HG02571 (cell line): ENCODE measurements around the gene PIR.

Experiments
- ATAC-seq: cut with Tn5 transposase; IDR thresholded peaks from one replicate; pipeline ENCODE4 v1.9.1; 2021; ENCODE audit warnings: mild to moderate bottlenecking, moderate library complexity; ENCODE audit not compliant: unreplicated experiment

PIR gene

DNA sequence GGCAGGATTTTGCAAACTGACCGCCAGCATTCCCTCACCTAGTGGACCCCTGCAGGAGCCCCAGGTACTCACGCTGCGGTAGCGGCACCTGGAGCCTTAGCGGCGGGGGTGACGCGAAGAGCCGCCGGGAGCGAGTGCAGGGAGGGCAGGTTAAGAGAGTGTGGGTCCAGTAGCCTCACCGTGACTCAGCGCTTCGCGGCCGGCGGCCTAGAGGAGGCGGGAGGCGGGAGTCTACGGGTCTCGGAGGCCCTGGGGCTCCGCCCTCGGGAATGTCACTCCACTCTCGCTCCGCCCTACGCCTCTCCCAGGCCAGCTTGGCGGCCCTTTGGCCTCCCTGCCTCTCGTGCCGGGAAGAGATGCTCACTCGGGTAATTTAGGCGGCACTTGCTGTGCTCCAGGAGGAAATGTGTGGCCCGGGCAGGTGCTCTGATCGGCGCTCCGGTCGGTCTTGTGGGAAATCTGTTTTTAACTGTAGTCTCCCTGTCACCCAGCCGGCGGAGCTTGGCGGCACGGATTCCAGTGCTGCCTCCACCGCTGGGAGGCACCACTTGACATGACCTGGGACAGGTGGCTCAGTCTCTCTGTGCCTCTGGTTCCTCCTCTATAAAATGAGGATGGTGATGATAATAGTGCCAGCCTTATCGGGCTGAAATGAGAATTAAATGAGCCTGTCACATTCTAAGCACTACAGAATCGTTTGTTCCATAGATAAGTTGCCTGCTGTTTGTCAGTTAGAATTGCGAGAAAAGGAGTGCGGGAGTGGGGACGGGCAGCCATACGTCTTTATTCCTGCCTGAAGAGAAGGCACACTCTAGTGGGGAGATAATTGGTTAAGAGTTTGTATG lies at the start of gene PIR:
TSS of gene PIR (minus strand) at position 216 of the 845 bp plus-strand sequence. CDS start 2,076 bp downstream, outside the sequence.
- ATAC-seq = peak; percentile 96

DNA sequence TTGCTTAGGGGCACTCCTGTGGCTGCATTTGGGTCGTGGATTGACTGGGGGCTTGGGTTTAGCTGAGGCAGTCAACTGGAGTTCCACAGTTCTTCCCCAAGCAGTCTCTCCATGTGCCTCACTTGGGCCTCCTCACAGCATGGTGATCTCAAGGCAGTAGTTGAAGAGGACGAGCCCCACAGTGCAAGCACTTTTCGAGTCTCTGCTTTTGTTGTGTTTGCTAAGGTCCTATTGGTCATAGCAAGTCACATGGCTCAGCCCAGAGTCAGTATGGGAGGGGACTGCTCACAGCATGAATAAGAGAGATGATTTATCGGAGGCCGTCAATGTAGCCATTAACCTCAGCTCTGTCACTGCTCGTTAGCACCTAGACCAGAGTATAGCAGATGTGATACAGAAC lies 37.2 kb upstream of the PIR start:
- ATAC-seq = no peak

DNA sequence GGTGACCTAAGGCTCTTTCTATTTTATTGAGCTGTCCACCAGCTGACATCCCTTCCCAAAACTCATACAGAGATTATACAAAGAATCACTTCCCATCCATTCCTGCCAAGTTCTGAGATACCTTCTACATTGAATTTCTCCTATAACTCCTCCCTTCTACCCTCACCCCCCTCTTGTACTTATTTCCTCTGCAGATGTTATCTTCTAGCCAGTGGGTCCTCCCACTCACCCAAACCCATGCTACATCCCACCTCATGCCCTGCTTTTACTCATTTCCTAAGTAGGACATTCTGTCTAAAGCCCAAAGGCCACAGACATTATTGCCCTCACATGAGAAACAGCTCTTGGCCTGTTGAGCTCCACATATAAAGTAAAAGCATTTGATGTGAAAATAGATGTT lies 36.0 kb upstream of the PIR start:
- ATAC-seq = no peak

DNA sequence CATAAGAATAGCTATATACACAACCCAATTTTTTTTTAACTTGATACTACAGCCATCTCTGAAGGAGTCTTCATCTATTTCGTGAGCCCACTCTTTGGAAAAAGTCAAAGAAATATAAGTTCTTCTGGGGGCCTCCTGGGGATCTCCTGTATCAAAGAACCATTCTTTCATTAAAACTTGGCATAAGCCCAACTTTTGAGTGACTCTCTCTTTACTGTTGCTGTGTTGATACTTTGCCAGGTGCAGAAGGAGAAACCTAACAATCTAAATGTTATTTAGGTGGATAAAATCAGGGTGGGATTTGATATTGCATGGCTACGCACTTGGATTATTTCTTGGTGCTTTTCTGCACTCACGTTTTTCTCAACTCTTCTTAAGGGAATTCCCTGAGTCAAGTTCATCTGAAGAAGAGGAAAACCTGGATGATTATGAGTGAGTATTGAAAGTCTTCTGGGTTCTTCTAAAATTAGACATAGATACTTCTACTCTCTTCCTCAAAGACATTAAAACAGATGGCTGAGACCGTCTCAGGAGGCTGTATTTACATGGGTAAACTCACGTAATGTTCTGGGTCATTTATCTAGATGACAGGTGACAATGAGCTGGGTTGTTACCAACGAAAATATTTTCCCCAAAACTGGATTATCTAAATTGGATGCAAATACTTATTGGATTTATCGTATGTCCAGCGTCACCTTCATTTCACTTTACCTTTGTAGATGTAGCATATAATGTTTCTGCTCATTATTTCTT lies 32.7 kb upstream of the PIR start:
- ATAC-seq = no peak

DNA sequence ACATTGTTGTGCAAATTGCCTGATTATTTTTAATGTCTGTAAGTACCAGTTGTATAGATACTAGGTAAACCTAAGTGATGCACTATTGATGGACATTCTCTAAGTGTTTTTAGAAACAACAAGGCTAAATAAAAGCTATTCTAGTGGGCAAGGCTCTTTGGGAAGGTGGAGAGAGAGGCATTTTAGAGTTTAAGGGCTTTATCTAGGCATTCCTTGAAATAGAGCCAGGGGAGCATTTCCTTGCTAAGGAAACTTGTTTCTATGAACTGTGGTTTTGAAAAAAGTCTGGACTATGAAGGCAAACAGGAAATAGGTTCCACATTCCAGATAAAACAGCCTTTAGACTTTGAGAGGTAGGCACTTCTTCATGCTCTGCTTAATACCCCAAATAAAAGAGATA lies 31.3 kb upstream of the PIR start:
- ATAC-seq = no peak

DNA sequence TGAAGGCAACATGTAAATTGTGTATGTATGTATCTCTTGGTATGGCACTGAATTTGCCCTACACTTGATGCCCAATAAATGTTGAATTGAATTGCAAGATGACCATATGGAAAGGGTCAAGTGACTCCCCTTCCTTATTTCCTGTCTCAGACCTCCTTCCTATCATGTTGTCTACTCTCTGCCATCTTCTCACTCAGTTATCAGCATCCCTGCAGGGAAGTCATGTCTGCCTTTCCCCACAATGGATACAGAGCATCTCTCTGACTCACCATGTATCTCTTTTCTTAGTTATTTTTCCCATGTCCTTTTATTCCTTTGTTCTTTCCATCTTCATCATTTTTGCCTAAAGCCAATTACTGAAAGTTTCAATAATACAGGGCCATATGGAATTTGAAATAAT lies 30.0 kb upstream of the PIR start:
- no peak for ATAC-seq

DNA sequence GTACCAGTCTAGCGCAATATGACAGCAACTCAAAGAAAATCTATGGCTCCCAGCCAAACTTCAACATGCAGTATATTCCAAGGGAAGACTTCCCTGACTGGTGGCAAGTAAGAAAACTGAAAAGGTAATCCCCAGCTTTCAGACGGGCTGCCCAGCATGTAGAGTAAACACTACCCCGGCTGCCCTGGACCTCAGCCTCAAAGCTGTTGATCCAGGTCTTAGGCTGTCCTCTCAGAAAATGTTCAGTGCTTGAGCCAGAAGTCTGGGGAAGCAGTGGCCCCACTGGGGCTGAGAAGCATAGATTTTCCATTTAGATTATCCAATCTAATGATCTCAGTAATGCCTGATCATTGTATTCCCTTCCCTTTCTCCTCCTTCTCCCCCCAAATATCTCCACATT lies 29.3 kb upstream of the PIR start:
- ATAC-seq = no peak

DNA sequence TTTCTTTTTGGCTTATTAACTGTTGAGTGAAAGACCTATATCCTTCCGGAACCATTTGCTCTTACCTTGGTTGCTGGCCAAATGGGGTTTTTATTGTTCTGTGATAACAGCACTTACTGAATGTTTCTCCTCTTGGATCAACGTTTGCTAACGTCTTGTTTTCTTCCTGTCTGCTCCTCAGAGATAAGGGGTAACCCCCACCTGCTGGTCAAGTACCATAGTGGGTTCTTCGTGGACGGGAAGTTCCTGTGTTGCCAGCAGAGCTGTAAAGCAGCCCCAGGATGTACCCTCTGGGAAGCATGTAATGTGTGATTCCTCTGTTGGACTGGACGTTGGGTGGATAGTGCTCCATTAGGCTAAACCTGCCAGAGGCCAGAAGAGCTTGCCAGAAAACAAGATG lies 22.8 kb upstream of the PIR start:
- no peak for ATAC-seq

DNA sequence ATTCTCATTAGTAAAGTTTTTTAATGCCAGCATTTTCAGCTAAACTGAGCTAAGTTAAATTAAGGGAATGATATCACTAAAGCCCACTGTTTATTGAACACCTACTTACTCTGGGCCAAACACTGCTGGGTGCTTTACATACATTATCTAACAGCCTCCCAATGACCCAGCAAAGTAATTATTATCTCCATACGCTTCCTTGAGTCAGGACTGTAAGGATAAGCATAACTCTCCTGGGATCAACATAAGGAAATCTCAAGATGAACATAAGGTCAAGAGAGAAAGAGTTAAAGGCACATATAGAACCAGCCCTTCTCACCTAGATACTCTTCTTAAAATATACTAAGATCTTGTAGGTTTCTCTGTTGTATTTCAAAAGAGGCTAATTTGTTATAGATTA lies 21.1 kb upstream of the PIR start:
- ATAC-seq = no peak

DNA sequence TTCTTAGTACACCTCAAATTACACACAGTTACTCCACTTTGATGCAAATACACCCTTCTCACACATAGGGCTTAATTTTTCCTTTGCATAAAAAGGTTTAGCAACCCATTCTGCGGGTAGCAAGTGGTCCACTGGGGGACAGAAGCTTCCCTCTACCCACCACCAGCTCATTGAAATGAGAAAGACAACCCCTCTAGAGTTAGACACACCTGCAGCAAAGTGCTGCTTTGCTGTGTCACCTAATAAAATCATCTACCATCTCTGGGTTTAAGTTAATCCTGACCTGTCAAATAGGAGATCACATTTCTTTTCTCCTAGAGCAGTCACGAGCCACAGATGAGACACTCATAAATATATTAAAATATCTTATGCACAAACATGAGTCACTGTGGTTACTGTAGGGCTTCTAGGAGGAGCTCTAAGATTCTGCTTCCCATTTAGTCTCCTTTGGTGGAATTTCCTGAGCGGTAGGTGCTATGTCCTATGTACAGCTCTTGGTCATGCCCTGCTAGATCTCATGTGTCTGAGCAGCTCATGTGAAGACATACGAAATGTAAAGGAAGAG lies 19.4 kb upstream of the PIR start:
- ATAC-seq = no peak

DNA sequence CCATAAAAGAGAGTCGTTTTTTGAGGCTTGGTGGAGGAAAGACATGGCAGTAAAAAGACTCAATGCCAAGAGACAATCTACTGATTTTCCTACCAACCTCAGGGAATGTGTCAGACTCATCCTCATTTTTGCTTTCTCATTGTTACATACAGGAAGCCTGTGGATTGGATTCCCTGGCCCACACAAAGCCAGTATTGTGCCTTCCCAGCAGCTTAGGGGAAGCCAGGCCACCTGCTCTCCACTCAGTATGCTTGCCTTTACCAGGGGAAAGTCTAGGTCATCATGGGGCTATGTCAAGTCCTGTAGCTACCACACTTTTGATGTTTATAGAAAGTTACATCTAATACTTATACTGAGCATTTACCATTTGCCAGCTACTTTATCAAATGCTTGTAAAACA lies 18.4 kb upstream of the PIR start:
- ATAC-seq = no peak

DNA sequence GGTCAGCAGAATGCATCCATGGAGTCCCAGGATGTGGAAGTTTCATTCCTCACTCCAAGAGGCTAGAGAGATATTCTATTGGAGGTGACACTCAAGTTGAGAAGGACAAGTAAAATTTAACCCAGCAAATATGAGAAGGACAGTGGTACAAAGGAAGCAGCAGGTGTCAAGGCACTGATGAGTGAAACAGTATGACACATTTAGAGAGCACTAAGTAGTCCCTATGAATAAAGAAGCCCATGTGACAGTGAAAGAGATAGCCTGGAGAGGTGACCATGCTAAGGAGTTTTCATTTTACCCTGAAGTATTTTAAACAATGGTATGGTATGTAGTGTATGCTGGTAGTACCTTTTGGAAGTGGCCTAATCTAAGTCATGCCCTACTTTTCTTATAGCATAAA lies 16.7 kb upstream of the PIR start:
- ATAC-seq = no peak

DNA sequence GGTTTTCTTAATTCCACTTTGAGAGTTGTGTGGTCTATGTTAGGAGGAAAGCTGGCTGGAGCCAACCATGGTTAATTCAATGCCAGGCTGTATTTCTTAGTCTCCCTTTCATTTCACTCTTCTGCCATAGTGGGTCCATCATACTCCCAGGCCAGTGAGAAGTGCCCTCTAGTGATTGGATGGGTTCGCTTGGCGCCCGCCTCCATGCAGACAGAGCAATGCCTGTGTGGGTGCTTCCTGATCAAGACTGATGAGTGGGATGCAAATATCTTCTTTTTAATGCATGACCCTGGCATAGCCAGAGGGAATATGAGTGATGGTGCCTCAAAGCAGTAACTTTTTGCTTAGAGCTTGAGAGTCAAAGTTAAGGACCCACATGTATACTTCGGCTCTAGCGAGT lies 13.9 kb upstream of the PIR start:
- ATAC-seq = no peak

DNA sequence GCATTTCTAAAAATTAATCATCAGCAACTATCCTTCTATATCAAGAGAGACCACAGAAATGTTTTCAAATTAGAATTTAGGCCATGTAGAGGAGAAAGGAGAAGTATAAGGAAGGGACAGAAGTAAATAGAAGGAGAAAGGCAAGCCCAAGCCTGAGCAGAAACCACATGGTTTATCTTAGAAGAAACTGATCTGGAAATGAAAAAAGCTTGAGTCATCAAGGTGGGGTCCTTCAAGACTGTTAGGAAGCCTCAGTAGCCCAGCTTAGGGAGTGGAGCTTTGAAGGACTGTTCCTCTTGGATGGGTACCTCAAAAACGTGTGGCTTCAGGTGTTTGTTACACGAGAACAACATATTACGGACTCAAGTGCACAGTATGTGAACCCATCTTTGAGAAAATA lies 12.0 kb upstream of the PIR start:
- ATAC-seq = no peak

DNA sequence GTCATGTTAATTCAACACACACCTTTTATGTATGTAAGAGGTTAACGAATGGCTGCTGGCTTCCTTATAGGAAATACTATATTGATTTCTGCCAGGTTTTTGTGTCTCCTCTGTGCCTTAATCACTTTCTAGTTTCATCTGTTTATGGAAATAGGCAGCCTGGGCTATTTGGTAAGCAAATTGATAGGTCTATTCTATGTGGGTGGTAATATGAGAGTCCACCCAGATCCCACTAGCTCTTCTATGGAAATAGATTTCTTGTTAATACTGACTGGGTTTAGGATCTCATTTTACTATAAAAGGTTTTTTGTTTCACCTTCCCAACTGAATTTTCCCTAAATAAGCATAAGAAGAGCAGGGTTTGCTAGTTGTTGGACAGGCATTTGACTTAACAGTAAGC lies 11.5 kb upstream of the PIR start:
- no peak for ATAC-seq

DNA sequence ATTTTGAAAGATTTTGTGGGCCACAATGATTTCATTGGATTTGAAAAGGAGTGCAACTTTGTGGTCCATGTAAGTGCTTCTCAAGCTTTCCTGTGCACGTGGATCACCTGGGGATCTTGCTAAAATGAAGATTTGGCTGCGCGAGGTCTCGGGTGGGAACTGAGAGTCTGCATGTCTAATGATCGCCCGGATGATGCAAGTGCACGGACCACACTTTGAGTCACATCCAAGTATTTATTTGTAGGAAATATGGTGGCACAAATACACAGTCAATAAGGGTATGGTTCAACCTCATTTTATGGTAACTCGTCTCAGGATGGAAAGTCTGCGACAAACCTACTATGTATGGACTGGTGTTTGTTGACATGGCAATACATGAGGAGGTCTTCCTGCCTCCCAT lies 8.4 kb upstream of the PIR start:
- ATAC-seq = no peak

DNA sequence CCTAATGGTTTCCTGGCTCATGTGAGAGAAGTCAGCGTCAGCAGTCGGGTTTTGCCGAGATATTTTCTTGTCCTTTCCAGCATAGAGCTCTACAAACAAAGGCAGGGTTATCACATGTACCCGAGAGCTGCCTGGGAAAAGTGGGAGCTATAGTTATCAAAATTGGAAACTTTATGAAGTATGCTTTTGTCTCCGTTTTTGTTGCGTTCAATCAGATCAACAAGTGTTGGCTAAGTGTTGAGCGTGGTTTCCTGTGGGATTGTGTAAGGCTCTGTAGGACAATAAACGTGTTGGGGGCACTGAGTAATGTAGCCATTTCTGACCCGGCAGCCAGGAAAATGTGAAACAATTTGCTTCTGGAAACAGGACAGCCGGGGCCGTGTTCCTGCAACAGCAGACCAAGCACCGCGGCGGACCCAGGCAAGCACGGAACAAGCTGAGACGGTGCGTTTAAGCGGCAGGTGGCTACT lies 7.4 kb upstream of the PIR start, which contains the start of gene BMX:
TSS of gene BMX (plus strand) at position 311 of the 470 bp plus-strand sequence. CDS start 7,547 bp downstream, outside the sequence.
- no peak for ATAC-seq

DNA sequence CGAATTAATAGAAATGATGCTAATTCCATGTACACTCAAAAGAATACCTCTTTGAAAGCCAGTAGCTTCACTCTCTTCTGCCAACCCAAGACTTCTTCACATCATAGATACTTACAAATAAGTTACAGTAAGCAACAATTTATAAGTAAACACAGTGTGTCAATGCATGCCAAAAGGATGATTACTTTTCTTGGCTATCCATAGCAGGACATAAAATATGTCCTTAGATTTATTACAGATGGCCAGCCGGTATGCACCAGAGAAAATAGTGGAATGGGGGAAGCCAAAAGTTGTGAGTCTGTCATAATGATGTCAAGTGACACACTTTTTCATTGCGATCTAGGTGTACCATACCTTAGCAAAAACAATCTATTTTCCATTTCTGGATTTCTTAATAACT lies 6.8 kb upstream of the PIR start:
- no peak for ATAC-seq

DNA sequence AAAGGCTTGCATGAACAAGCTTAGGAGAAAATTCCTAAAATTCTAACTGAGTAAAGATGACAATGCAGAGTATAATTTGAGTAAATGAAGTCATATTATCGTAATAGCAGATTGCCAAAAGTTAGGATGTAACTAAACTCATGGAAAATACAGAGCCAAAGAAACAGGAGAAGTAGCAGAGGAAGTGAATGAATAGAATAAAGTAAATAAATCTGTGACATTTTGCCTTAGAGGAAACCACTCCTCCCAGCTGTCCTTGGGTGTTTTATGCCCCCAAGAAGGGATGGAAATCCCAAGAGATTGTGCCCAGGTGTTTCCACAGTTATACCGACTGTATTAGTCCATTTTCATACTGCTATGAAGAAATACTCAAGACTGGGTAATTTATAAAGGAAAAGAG lies 5.6 kb upstream of the PIR start:
- no peak for ATAC-seq

DNA sequence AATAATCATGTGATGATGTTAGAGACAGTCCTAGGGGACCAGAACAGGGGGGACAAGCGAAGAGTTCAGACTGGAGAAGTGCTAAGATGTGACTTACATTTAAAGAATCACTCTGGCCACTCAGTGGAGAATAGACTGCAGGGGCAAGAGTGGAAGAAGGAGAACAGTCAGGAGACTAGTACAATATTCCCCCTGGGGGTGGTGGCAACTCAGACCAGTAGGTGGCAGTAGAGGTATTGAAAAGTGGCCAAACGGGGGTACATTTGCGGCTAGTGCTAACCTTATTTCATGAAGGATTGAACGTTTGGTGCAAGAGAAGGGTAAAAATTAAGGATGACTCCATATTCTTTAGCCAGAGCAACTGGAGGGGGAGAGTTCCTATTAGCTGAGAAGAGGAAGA lies 4.7 kb upstream of the PIR start:
- no peak for ATAC-seq

DNA sequence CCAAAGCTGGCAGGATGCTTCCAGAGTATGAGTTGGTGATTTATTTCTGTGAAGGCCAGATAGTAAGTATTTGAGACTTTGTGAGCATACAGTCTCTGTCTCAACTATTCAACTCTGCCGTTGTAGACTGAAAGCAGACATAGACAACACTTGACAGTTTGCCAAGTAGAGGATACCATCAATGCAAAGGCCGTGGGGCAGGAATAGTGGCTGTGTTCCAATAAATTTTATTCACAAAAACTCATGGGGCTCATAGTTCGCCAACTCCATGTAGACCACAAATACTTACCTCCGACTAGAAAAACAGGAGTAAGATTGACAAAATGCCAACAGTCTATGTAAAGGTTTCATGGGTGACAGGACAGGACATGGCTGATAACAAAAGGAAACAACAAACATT lies 3.7 kb upstream of the PIR start:
- no peak for ATAC-seq

DNA sequence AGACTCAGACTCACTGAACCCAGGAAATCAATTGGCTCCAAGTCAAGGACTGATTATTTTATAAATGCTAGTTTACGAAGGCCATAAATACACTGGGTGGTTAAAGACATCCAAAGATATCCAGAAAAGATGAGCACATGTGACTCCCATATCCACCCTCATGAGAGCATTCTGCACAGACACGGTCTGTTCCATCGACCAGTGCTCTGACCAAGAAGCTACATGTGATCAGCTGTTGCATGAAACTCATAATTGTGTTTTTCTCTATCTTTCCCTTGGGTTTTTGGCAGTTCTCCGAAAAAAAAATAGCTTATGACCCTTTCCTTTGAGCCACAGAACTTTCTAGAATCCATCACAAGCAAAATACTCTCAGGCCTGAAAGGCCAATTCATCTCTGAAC lies 2.7 kb upstream of the PIR start:
- ATAC-seq = no peak
